VCaP (cell line): ENCODE data around the gene TYW1.
A peak's percentile ranks its signal among the peaks of the same experiment; 100 is the strongest.
"Not testable (repeated sequence)": the region's sequence is repeated elsewhere in the genome, so short reads cannot be mapped to it uniquely, and the experiment has no call there.

Experiments used
- H3K27ac ChIP-seq: fragments of 450-650 bp; 2 replicates; pipeline ENCODE4 v1.5.1; 2017
- CTCF ChIP-seq: fragments of 450-650 bp; conservative IDR thresholded peaks from 2 replicates; pipeline ENCODE4 v1.5.1; 2017; ENCODE audit warnings: mild to moderate bottlenecking, moderate library complexity

TYW1 gene

GRCh38 chr7:67018940-67019339, 22.3 kb downstream of the TYW1 start:
- no peak for TF ChIP-seq CTCF
- H3K27ac ChIP-seq, result no peak overlapping the region

GRCh38 chr7:67019562-67020390, 23.1 kb downstream of the TYW1 start:
- TF ChIP-seq CTCF, result no peak
- no peak overlapping the region; the same call in 1 of the 2 replicates for H3K27ac ChIP-seq

GRCh38 chr7:67021260-67021659, 24.6 kb downstream of the TYW1 start:
- TF ChIP-seq CTCF, result no peak

GRCh38 chr7:67022511-67022910, 25.9 kb downstream of the TYW1 start:
- no peak for TF ChIP-seq CTCF
- H3K27ac ChIP-seq, result no peak overlapping the region

More at GRCh38 chr7:67021260-67021659, 24.6 kb downstream of the TYW1 start:
- no peak overlapping the region for H3K27ac ChIP-seq

GRCh38 chr7:67025459-67025858, 28.8 kb downstream of the TYW1 start:
- not testable (repeated sequence) for H3K27ac ChIP-seq

GRCh38 chr7:67031685-67032084, 35.1 kb downstream of the TYW1 start:
- not testable (repeated sequence) for H3K27ac ChIP-seq

- no peak overlapping the region for H3K27ac ChIP-seq
- TF ChIP-seq CTCF, result no peak
Observed at GRCh38 chr7:67033251-67033650, 36.6 kb downstream of the TYW1 start.

- not testable (repeated sequence) for H3K27ac ChIP-seq
Observed at GRCh38 chr7:67036432-67037395, 40.1 kb downstream of the TYW1 start.

- H3K27ac ChIP-seq, result not testable (repeated sequence)
- TF ChIP-seq CTCF, result peak; percentile 68
Observed at GRCh38 chr7:67040832-67041231, 44.2 kb downstream of the TYW1 start.

- H3K27ac ChIP-seq, result peak overlapping the region; percentile 23
Observed at GRCh38 chr7:67042781-67043558, 46.3 kb downstream of the TYW1 start.

- peak overlapping the region; percentile 23 for H3K27ac ChIP-seq
Observed at GRCh38 chr7:67043559-67043930, 46.9 kb downstream of the TYW1 start.
